AG04450 (cell line): Measurements from ENCODE around the gene ANKRD13A. TPM values are rescaled to one million over a fixed set of nuclear protein-coding genes. Genes with fewer than 3 reads are reported as not detected.
"Not testable (repeated sequence)": the region's sequence is repeated elsewhere in the genome, so short reads cannot be mapped to it uniquely, and the experiment has no call there.

Source experiments
- CTCF ChIA-PET: fragments of 300-600, 350-600 bp; formaldehyde crosslinking; extraction: SDS; loops from one replicate; lab custom pipeline; 2022; ENCODE audit warnings: antibody characterized with exemption, inconsistent platforms; lab: Charles Lee
- POLR2A ChIA-PET: fragments of 350-600 bp; formaldehyde crosslinking; extraction: SDS; loops from one replicate; lab custom pipeline; 2021; ENCODE audit warnings: antibody characterized with exemption, inconsistent platforms; lab: Yijun Ruan, JAX
- DNase-seq: peaks from one replicate; pipeline ENCODE4 v3.0.0-alpha.2; 2011; ENCODE audit warnings: low read depth, low spot score
- H3K27ac ChIP-seq: one replicate; pipeline ENCODE4 v1.5.1; 2012; ENCODE audit warnings: low read depth, low read length, control low read depth
- H3K27me3 ChIP-seq: one replicate; pipeline ENCODE4 v1.6.0; 2012; ENCODE audit warnings: low read length; ENCODE audit not compliant: control insufficient read depth, insufficient read depth
- H3K4me3 ChIP-seq: 2 replicates; pipeline ENCODE4 v1.5.1; 2011; ENCODE audit warnings: mild to moderate bottlenecking, low read depth, low read length, control low read depth
- H3K9me3 ChIP-seq: 2 replicates; pipeline ENCODE4 v1.5.1; 2012; ENCODE audit warnings: low read length; ENCODE audit not compliant: control insufficient read depth, insufficient read depth
- CTCF ChIP-seq: IDR thresholded peaks from 2 replicates; pipeline ENCODE4 v1.5.1; 2011; ENCODE audit warnings: low read depth, low read length, control low read depth, inconsistent platforms
- polyA plus RNA-seq: library from polyadenylated mRNA; depleted of rRNA; stranded (reverse); fragments of >200 nt; gene quantifications from 2 replicates; pipeline ENCODE4 v1.2.3, GENCODE V29; 2011

ANKRD13A gene
- polyA plus RNA-seq, 1 experiment: 246 TPM

- H3K4me3 ChIP-seq: no peak overlapping the region
- TF ChIP-seq CTCF: no peak
- peaks cover 3% of the 10 kb centered on the region for H3K9me3 ChIP-seq
- no peak overlapping the region for H3K27ac ChIP-seq
- ChIA-PET POLR2A (no interaction called here), CTCF (no interaction called here)
- no peaks in the 10 kb centered on the region for H3K27me3 ChIP-seq
- DNase-seq: no peak
Observed at GRCh38 chr12:110068654-110069053, 69.4 kb downstream of the ANKRD13A start.

- ChIA-PET POLR2A (no interaction called here), CTCF (no interaction called here)
Observed at GRCh38 chr12:110071504-110071903, 72.3 kb downstream of the ANKRD13A start.

GRCh38 chr12:110071967-110072366 lies 72.7 kb downstream of the ANKRD13A start:
- ChIA-PET CTCF (interaction anchor here (0.6 kb wide), 1 partner anchor 11 kb away, joined by 3 read pairs; no protein-coding TSS in a partner anchor), POLR2A (no interaction called here)
- Histone ChIP-seq H3K27me3 (no peaks in the 10 kb centered on the region), H3K9me3 (peaks cover 3% of the 10 kb centered on the region), H3K4me3 (no peak overlapping the region), H3K27ac (no peak overlapping the region)
- no peak for DNase-seq
- TF ChIP-seq CTCF: no peak

More at GRCh38 chr12:110071504-110071903, 72.3 kb downstream of the ANKRD13A start:
- Histone ChIP-seq H3K4me3 (no peak overlapping the region), H3K27ac (no peak overlapping the region), H3K27me3 (no peaks in the 10 kb centered on the region), H3K9me3 (peaks cover 3% of the 10 kb centered on the region)
- no peak for TF ChIP-seq CTCF
- DNase-seq: no peak

GRCh38 chr12:110072636-110073035 lies 73.4 kb downstream of the ANKRD13A start:
- H3K27me3 ChIP-seq, POLR2A ChIA-PET, H3K9me3 ChIP-seq, H3K4me3 ChIP-seq, H3K27ac ChIP-seq, DNase-seq: not testable (repeated sequence)
- CTCF ChIA-PET: interaction anchor here (0.6 kb wide), 1 partner anchor 12 kb away, joined by 3 read pairs; no protein-coding TSS in a partner anchor

GRCh38 chr12:110073049-110073831 lies 74.0 kb downstream of the ANKRD13A start:
- ChIA-PET CTCF (interaction anchor here (1.0 kb wide), 1 partner anchor 27 kb away, joined by 3 read pairs; no protein-coding TSS in a partner anchor), POLR2A (interaction anchor here (0.7 kb wide), 1 partner anchor 403 kb away, joined by 3 read pairs; no protein-coding TSS in a partner anchor)
- no peak for DNase-seq
- H3K27me3 ChIP-seq: no peaks in the 10 kb centered on the region
- no peak overlapping the region for H3K27ac ChIP-seq
- peak overlapping the region; percentile 54 for H3K4me3 ChIP-seq
- TF ChIP-seq CTCF: no peak
- no peaks in the 10 kb centered on the region; the same call in 1 of the 2 replicates for H3K9me3 ChIP-seq
